SK-N-MC (cell line): ENCODE results near the gene MYL10.

Source experiments
- EZH2 ChIP-seq: fragments of 200-600 bp; sonication (generic); IDR thresholded peaks from one replicate; pipeline ENCODE4 v1.6.1; 2017; ENCODE audit warnings: antibody characterized with exemption
- POLR2AphosphoS5 ChIP-seq: IDR thresholded peaks from 2 replicates; pipeline ENCODE4 v1.6.1; 2012; ENCODE audit warnings: mild to moderate bottlenecking, low read depth, low read length, borderline replicate concordance

- TF ChIP-seq EZH2 (no peak), POLR2AphosphoS5 (no peak)
These were observed 5.2 kb upstream of the MYL10 start for GRCh38 chr7:101634196-101634717.
